T-helper 22 cell (primary cell): ENCODE results near the gene GYPE.
"Not testable (repeated sequence)": the region's sequence is repeated elsewhere in the genome, so short reads cannot be mapped to it uniquely, and the experiment has no call there.

Source experiments
- DNase-seq: peaks from one replicate; pipeline ENCODE4 v3.0.0-alpha.2; 2020; ENCODE audit warnings: low read depth

Gene GYPE

DNA sequence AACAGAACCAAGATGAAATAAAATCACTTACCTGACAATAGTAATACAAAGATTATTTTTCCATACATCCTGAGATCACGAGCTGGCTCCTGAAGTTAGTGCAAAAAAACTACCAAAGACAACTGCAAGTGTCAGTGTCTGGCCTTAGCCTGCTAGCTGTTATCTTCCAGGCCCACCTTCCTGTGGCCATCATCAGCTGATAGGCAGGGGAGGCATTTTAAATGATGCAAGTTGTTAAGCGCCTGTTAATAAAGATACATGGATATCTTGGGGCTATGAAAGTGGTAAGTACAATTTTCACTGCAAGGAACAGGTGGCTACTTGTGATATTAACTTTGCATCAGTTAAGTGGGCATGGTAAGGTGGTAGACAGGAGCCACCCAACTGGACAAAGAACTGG lies at the start of gene GYPE:
Gene GYPE (minus strand): TSS at position 120 of the 400 bp plus-strand sequence. CDS start 52 bp downstream, at position 68.
- DNase-seq, result not testable (repeated sequence)

DNA sequence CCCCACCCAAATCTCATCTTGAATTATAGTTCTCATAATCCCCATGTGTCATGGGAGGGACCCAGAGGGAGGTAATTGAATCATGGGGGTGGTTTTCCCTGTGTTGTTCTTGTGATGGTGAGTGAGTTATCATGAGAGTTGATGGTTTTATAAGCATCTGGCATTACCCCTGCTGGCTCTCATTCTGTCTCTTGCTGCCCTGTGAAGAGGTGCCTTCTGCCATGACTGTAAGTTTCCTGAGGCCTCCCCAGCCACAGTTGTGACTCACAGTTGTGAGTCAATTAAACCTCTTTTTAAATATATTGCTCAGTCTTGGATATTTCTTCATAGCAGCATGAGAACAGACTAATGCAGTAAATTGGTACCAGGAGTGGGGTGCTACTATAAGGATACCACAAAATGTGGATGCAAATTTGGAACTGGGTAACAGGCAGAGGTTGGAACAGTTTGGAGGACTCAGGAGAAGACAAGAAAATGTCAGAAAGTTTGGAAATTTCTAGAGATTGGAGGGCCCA lies 46.2 kb upstream of the GYPE start:
- not testable (repeated sequence) for DNase-seq

DNA sequence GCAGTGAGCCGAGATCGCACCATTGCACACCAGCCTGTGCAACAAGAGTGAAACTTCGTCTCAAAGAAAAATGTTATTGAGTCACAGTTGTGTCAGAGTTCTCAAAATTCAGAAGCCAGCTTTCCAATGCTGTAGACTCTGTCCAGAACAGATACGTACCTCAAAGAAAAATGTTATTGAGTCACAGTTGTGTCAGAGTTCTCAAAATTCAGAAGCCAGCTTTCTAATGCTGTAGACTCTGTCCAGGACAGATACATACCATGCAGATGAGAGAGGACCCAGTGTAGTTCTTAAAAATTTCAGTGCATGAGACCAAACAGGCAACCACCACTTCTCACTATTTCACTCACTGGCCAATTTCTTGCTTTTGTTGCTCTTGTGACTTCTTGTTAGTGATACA lies 45.6 kb upstream of the GYPE start:
- not testable (repeated sequence) for DNase-seq

DNA sequence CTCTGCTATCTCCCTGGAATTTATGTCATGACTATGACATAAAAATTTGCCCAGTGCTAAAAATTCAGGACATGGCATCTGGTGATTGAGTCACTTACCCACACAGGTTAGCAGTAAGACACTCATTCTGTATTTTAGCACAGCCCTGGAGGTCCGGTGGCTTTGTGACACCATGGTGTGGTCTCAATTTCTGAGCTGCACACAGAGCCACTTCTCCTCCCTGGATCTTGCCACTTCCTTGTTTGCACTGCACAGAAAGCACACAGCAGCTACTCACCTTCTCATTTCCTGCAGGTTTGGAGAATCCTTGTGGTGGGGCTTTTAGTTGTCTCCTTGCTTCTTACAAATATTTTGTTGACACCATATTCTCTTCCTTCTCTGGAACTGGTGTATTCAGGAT lies 44.8 kb upstream of the GYPE start:
- not testable (repeated sequence) for DNase-seq

DNA sequence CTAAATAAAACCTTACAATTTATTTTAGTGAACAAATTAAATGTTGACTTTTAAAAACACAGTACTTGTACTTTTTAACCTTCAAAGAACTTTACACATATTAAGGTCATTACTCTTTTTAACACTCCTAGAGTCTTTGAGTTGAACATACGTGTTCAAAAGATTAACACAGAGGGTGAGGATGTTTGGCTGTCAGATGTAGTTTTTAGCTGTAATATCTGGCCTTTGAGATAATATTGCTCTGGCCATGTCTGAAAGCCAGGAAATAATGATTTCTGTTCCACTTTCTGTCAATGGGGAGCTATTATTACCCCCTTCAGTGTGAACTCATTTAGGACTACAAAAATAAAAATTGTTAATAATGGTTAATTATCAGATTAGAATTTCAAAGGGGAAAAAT lies 42.1 kb upstream of the GYPE start:
- not testable (repeated sequence) for DNase-seq

DNA sequence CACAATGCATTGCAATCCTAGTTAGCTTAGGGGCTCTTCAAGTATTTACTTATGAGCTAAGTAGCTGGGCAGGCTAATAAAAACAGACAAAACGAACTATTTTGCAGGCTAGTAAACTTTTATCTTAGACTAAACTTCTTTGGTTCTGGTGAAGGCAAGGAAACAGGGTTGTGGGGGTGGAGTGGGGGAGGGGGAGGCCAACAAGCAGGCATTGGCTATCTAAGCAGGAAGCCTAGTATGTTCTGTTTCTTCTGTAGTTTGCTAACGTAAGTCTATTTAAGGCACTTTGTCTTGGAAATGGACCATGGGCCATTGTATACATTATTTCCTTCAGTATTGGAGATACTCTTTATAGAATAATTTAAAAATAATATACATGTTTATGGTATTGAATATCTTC lies 35.3 kb upstream of the GYPE start:
- DNase-seq, result not testable (repeated sequence)

DNA sequence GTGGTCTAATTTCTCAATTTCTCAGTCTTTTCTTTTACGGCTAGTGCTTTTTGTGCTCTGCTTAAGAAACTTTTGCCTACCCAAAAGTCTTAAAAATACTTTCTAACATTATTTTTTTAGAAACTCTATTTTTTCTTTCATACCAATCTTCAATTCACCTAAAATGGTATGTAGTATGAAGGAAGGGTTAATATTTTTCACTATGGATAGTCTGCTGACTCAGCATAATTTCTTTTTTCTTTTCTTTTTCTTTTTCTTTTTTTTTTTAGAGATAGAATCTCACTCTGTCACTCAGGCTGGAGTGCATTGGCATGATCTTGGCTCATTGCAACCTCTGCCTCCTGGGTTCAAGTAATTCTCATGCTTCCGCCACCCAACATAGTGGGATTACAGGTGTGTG lies 34.2 kb upstream of the GYPE start:
- DNase-seq, result no peak

DNA sequence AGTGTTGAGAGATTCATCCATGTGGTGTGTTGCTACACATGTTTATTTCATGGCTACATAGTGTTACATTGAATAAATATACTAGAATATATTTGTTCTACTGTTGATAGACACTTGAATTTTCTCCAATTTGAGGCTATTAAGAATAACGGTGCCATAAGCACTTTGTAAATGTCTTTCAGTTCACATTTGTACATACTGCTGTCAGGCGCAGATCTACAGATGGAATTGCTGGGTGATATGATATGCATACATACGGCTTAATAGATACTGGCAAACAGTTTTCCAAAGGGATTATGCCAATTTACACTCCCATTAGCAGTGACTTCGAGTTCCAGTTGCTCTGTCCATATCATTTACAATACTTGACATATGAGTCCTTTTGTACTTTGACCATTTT lies 33.5 kb upstream of the GYPE start:
- DNase-seq, result not testable (repeated sequence)

DNA sequence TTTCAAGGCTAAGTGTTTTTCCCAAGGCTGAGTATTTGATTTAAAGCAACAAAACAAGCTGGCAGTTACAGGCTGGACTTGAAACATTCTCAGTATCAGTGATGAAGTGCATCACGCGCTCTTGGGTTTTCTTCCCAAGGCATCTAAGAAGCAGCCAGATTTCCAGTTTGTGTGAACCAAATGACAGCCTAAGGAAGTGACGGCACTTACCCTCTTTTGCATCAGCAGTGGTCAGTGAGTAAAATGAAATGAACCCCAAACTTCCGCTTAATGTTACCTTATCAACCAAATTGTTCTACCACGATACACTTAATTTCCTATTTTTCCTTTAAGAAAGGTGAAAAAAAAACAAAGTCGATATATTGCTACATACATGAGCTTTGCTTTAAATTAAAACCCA lies 15.8 kb upstream of the GYPE start:
- DNase-seq, result no peak

DNA sequence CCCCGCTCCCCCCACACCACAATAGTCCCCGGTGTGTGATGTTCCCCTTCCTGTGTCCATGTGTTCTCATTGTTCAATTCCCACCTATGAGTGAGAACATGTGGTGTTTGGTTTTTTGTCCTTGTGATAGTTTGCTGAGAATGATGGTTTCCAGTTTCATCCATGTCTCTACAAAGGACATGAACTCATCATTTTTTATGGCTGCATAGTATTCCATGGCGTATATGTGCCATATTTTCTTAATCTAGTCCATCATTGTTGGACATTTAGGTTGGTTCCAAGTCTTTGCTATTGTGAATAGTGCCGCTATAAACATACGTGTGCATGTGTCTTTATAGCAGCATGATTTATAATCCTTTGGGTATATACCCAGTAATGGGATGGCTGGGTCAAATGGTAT lies 11.1 kb upstream of the GYPE start:
- not testable (repeated sequence) for DNase-seq

DNA sequence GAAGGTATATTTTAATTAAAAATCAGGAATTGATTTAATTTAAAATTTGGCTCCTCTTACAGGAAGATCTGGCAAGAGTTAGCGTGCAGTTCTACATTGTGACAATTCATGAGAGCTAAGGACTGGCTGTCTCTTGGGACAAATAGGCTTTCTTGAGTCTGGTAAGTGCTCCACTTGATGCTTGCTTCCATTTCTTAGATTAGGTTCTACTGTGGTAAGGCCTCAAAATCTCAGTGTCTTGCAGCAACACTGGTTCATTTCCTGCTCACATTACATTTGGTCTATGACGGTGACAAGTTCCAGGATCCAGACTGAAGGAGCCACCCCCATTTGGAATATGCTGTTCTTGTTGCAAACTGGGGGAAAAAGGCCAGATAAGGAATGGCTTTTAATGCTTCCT lies 7.1 kb upstream of the GYPE start:
- DNase-seq, result not testable (repeated sequence)

DNA sequence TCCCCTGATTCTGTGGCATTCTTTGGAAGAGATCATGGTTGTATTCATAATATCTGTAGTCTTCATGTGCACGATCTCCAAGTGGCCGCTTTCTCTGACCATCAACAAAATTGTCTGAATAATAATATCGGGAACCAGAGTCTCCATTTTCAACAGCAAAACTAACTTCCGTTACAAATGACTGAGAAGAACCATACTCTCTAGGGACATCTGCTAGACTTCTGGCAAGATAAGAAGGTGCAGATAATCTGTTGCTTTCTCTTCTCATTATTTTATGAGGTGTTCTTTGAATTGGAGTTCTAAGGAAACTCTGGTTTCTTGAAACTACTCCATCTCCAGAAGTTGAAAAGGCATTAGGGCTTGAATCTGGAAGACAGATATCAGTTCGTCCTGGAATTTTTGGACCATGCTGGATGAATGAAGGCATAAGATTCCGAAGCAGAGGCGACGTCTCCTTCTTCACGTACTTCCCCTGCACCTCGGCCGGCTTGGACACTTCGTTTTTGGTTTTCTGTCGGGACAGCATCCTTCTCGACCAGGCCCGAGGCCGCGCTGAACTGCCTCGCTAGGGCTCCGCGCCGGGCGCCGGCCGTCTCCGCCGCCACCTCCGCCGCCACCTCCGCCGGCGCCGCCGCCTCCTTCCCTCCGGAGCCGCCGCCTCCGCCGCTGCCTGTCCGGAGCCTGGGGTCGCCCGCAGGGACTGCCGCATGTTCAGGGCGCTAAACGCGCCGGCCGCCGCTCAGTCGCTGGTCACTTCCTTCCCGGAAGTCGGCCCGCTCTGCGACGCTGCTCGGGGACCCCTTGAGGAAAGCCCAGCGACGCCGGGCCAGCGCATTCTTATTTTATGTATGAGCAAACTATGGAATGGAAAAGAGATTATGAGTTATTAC lies 6.4 kb upstream of the GYPE start:
- not testable (repeated sequence) for DNase-seq

DNA sequence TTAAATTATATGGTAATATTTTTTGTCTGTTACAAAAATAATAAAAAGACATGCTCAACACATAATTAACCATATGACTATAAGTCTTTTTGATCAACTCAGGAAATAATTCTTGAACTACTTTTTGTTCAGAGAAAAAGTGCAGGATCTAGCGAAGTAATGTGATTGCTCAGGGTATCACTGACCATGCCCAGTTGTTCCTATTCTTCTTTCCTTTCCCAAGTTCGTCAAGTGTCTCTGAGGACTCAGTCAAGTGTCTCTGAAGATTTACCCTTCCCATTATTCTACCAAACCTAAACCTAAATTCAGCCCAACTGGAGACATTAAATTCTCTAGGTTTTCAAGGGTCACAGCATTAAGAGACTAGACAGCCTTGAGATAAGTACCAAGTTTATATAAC lies 5.5 kb upstream of the GYPE start:
- DNase-seq, result not testable (repeated sequence)

DNA sequence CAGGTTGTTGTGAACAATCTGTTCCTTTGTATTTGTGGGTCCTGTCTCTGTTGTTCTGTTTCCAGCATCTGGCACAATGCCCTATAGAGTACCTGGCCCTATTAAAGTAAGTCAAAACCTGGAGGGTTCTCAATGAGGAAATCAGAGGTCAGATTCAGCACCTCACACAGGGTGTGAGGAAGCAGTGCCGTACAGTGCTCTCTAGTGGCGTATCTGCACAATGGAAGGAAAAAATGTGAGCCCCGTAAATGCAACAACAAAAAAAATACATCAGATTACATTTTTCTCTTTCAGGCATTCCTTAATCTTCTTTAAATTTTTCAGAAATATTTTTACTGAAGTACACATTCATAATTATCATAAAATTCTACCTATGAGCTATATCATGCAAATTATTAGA lies 2.5 kb upstream of the GYPE start:
- DNase-seq, result not testable (repeated sequence)

DNA sequence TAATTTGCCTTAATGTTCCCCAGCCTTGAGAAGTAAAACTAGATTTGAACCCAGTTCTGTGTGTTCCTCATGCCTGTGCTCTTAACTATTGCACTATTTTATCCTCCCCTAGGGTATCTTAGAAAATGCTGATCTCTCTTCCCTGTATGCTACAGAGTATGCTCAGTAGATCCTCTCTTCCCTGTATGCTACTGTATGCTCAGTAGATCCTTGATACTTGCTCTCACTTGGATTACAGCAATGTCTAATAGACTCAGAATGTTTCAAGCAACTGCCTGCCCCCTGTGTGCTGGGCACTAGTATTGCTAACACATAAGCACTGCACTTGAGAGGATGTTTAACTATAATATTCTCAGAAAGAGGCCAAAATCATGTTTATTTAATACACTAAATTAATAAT lies 928 bp downstream of the GYPE start:
- DNase-seq, result not testable (repeated sequence)

DNA sequence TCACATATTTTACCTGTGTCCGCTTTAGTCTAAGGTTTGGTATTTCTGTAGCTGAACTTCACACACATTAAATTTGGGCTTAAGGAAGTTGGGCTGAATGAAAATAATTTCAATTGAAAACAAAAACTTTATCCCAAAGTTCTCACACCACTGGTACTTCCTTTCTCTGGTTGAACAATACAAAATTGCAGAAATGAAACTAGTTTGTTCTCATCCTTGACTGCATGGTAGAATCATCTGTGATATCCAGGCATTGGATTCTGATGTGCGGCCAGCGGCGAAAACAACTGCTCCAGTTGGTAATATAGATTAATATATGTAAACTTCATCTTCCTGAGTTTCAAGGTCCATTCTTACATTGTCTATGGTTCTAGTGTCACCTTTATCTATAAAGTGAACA lies 15.0 kb downstream of the GYPE start:
- not testable (repeated sequence) for DNase-seq

DNA sequence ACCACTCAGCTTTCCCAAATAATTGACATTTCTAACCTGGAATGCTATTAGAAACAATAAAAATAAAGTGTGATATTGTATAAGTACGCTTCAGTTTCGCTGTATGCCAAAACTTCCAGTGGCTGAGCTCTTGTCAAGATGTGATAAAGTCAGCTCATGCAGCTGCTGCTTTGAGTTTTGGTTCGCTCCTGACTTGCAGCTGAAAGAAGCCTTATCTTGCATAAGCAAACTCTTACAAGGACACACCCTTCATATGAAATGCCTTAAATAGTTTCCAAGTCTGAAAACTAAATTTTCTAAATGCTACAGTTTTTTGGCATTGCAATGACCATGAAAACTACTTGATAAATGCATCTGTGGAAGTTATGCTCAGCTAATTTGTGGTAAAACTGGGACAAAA lies 17.2 kb downstream of the GYPE start:
- DNase-seq, result not testable (repeated sequence)

DNA sequence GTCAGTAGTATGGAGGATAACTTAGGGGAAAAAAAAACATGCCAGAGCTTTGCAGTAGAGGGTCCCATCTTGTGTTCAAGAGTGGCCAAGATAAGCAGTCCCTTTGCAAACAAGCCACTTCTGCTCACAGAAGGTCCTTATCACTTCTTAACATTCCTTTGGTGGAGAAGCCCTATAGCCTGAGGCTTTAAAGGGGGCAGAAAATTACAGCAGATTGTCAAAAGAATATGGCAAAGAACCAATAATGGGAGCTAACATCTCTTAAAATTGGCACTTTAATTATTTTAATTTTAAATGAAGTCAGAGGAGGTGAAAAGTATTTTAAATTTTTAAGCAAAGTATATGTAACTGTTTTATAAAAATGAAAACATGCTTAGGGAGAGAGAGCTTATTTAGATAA lies 20.4 kb downstream of the GYPE start:
- not testable (repeated sequence) for DNase-seq

DNA sequence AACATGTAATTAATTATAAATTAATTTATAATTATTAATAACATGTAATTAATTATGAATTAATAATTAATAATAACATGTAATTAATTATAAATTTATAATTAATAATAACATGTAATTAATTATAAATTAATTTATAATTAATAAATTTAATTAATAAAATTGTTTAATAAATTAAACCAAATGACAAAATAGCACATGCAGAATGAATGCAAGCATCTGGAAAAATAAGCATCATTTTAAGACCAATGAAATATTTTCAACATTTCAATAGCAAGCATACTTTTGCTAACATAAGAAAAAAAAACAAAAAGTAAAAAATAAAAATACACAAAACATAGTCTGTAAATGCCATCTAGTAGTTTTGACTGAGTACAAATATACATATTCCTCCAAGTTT lies 21.8 kb downstream of the GYPE start:
- no peak for DNase-seq

DNA sequence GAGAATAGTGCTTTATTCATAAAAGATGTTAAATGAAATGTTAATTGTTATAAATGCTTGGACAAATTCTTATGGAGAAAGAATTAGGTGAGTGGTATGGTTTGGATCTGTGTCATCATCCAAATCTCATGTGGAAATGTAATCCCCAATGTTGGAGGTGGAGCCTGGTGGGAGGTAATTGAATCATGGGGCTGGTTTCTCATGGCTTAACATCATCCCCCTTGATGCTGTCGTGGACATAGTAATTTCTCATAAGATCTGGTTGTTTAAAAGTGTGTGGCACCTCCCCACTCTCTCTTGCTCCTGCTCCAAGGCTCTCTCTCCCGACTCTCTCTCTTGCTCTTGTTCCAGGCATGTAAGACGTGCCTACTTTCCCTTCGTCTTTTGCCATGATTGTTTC lies 22.5 kb downstream of the GYPE start:
- no peak for DNase-seq

DNA sequence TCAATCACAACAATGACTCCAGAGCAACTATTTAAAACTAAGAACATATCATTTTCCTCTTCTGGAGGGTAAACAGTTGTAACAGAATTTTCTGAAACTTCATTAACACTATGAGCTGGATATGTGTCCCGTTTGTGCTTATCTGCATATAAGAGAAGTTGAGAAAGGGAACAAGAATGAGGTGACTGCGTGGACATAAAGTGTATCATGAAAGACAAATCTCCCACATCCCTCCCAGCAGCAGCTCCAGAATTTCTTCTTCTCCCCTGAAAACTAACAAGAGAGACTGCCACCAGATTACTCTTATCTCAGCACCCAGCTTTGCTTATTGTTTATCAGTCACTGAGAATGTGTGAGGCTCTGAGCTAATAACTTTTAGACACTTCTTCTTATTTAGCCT lies 25.8 kb downstream of the GYPE start:
- DNase-seq, result not testable (repeated sequence)

DNA sequence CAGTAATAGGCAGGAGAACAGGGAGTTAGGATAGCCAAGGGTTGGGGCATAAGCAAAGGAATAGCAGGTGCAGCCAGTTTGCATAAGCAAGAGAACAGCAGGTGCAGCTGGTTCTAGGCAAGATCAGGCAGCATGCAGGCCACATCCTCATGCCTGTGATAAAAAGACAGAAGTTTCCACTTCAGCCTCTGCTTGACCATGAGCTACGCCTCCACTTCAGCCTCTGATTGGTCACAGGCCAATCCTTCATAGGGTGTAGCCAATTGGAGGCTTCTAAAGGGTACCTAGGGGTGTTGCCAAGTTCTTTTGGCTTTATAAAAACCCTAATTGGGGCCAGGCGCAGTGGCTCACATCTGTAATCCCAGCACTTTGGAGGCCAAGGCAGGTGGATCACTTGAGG lies 30.0 kb downstream of the GYPE start:
- DNase-seq, result not testable (repeated sequence)

DNA sequence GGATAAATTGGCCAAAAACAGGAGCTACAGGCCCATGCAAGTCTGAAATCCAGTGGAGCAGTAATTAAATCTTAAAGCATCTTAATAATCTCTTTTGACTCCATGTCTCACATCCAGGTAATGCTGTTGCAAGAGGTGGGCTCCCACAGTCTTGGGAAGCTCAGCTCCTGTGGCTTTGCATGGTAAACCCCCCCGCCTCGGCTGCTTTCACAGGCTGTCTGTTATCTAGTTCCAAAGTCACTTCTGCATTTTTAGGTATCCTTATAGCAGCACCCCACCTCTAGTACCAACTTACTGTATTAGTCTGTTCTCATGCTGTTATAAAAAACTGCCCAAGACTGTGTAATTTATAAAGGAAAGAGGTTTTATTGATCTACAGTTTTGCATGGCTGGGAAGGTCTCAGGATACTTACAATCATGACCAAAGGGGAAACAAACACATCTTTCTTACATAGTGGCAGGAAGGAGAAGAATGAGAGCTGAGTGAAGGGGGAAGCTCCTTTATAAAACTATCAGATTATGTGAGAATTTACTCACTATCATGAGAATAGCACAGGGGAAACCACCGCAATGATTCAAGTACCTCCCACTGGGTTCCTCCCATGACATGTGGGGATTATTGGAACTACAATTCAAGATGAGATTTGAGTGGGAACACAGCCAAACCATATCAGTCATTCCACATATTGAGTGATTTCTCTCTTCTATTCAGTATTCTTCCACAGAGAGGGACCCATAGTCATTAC lies 34.7 kb downstream of the GYPE start:
- not testable (repeated sequence) for DNase-seq
